HG03139 (cell line): ENCODE measurements around the gene ZDHHC3.

Experiments used
- ATAC-seq: cut with Tn5 transposase; IDR thresholded peaks from one replicate; pipeline ENCODE4 v1.9.1; 2021; ENCODE audit not compliant: unreplicated experiment

Gene ZDHHC3

GRCh38 chr3:44930911-44931310, 45.1 kb downstream of the ZDHHC3 start:
- no peak for ATAC-seq

DNA sequence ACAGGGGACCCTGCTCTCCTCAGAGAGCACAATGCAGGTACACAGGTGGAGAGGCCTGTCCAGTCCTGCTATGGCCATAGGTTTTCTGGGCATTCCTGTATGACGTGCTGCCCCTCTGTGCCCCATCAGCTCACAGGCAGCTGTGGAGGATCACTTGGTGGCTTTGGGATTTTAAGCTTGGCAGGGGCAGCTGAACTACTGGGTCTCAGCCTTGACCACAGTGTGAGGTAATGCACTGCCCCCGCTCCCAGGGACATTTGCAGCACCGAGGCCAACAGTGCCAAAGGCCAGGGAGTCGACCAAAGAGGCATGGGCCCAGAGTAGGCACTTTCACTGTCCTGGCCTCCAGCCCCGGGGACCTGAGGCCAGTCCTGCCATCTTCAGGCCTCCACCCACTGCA, 46.2 kb downstream of the ZDHHC3 start:
- no peak for ATAC-seq

GRCh38 chr3:44927371-44927770, 48.6 kb downstream of the ZDHHC3 start:
- no peak for ATAC-seq

- no peak for ATAC-seq
Measured at GRCh38 chr3:44926921-44927320, 49.1 kb downstream of the ZDHHC3 start.

- ATAC-seq: no peak
Measured at GRCh38 chr3:44926172-44926571, 49.8 kb downstream of the ZDHHC3 start.

DNA sequence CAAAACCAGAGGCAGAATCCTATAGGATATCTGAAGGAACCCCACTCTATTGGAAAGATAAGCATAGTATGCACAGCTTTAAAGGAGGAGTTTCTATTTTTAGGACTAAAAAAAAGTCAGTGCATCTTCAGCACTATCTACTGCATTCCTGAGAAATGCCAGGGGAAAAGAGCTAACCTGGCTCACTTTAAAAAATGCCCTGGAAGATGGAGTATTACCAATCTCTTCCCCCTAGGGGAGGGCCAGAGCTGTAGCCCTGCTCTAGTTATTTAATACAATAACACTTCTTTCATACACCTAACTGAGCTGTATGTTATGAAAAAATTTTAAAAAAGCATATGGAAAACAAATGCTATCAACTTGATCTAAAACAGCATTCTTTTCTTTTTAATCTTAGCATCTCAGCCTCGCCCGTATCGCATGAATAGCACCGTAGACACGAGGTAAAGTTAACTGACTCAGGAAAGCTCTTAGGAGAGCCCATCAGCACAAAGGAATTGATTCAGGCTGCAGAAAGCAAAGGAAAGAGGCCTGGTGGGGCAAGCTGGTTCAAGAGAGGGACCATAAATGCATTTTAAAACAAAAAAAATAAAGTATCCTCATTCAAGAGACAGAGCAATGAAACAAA, 51.4 kb downstream of the ZDHHC3 start:
- no peak for ATAC-seq

GRCh38 chr3:44923632-44924456, 52.1 kb downstream of the ZDHHC3 start:
- ATAC-seq: no peak

- no peak for ATAC-seq
Measured at GRCh38 chr3:44920081-44920480, 55.9 kb downstream of the ZDHHC3 start.

- no peak for ATAC-seq
Measured at GRCh38 chr3:44918581-44918980, 57.4 kb downstream of the ZDHHC3 start.

GRCh38 chr3:44918087-44918486, 57.9 kb downstream of the ZDHHC3 start:
- no peak for ATAC-seq

- ATAC-seq: no peak
Measured at GRCh38 chr3:44915702-44916438, 60.1 kb downstream of the ZDHHC3 start.

DNA sequence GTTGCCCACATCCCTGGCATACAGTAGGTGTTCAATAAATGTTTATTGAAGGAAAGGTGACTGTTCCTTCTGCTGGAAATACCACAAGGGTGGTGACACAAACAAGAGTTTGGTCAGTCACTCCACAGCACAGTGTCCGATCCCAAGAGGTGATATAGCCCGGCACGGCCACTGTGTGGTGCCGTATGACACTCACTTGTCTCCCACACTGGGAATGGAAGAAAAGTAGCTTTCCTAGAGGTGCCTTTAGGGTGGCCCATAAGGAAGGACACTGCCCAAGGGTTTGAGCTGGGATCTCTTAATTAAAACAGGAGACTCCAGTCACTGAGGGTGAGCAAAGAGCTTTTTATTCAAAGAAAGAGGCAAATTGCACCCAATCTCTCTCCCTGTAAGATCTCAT, 61.0 kb downstream of the ZDHHC3 start:
- ATAC-seq: no peak

GRCh38 chr3:44913868-44914468, 62.0 kb downstream of the ZDHHC3 start:
- ATAC-seq: no peak

- ATAC-seq: no peak
Measured at GRCh38 chr3:44910693-44911092, 65.3 kb downstream of the ZDHHC3 start.

DNA sequence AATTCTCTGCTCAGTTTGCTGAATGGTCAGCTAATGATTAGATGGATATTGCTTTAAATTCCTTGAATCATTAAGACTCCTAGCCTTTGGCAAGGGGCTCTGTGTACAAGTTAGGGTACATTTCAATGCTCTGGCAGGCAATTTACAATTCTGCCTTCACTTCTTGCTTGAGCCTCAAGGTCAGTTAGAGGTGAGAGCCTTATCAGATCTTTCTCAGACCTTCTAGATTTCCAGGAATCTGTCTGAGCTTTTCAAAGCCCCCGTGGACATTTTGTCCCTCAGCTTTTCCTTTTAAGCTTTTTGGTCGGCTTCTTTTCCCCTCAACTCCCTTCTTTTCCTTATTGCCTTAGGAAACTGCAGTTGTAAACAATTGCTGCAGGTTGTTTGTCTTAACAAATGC, 66.9 kb downstream of the ZDHHC3 start:
- no peak for ATAC-seq

- no peak for ATAC-seq
Measured at GRCh38 chr3:44907612-44908011, 68.4 kb downstream of the ZDHHC3 start.

GRCh38 chr3:44906997-44907396, 69.0 kb downstream of the ZDHHC3 start:
- ATAC-seq: no peak

DNA sequence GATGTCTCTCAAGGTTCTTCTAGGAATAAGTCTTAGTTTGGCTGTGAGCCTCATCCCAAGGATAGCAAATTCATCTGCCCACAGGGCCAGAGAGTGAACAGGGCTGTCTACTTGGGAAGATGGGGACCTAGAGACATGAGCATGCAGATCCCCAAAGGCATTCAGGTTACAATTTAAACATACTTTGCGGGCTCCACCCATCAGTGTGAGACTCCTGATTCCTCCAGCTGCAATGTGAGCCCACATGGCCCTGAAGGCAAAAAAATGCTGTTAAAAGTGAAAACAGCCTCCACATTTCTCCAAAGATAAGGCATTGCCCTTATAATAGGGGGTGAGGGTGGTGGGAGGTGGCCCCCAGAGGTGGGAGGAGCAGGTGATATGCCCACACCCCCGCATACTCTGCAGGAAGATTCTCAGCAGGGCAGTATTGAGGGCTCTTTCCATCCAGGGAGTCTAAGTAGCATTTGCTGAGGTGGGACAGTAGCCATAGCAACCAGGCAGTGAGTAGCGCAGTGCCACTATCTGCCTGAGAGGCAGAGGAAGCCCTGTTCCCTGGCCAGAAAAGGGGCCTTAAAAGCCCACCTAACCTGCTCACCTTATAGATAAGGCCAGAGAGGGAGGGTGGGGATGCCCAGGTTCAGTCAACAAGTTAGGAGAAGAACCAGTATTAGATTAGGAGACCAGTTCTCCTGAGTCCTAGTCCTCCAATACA, 70.4 kb downstream of the ZDHHC3 start:
- no peak for ATAC-seq

- no peak for ATAC-seq
Measured at GRCh38 chr3:44903751-44904150, 72.2 kb downstream of the ZDHHC3 start.

DNA sequence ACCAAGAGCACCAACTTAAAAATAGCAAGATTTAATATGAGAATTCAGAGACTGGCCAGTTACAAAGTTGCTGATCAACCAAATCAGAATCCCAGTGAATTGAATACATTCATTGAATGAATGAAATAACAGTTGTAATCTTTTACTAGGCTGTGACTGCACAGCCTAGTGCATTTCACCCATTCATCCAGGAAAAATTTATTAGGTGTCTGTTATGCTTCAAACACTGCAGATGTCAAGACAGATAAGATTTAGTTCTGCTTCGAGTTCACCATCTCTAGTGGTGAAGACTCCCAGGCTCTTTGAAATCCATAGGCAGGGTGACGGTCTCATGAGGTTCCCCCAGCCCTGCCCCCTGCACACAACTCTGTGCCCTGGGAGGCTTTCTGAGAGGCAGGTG, 72.7 kb downstream of the ZDHHC3 start:
- ATAC-seq: no peak

- ATAC-seq: no peak
Measured at GRCh38 chr3:44902628-44903027, 73.3 kb downstream of the ZDHHC3 start.
